Measurements from ENCODE around the gene PFN2. TPM values are rescaled to one million over a fixed set of nuclear protein-coding genes. Genes with fewer than 3 reads are reported as not detected.
"Not testable (repeated sequence)": the region's sequence is repeated elsewhere in the genome, so short reads cannot be mapped to it uniquely, and the experiment has no call there.

PFN2 gene
- 91.9 TPM for total RNA-seq

GRCh38 chr3:149970716-149971402, at the start of gene PFN2:
Gene PFN2 (minus strand): TSS chr3:149970895. CDS start chr3:149970856, 39 bp downstream.
- peak; percentile 92 for DNase-seq

GRCh38 chr3:150015901-150016300, 45.2 kb upstream of the PFN2 start:
- DNase-seq = no peak

GRCh38 chr3:150014782-150015181, 44.1 kb upstream of the PFN2 start:
- DNase-seq = no peak

- no peak for DNase-seq
Measured at GRCh38 chr3:150013801-150014200, 43.1 kb upstream of the PFN2 start.

- DNase-seq = no peak
Measured at GRCh38 chr3:150006794-150007193, 36.1 kb upstream of the PFN2 start.

- DNase-seq = no peak
Measured at GRCh38 chr3:150005243-150006112, 34.8 kb upstream of the PFN2 start.

- DNase-seq = no peak
Measured at GRCh38 chr3:150000641-150001040, 29.9 kb upstream of the PFN2 start.

- no peak for DNase-seq
Measured at GRCh38 chr3:149999421-149999820, 28.7 kb upstream of the PFN2 start.

GRCh38 chr3:149998946-149999345, 28.3 kb upstream of the PFN2 start:
- no peak for DNase-seq

- no peak for DNase-seq
Measured at GRCh38 chr3:149992416-149993058, 21.8 kb upstream of the PFN2 start.

- peak; percentile 13 for DNase-seq
Measured at GRCh38 chr3:149990423-149990948, 19.8 kb upstream of the PFN2 start.

GRCh38 chr3:149989307-149989706, 18.6 kb upstream of the PFN2 start:
- no peak for DNase-seq

- DNase-seq = no peak
Measured at GRCh38 chr3:149983628-149984027, 12.9 kb upstream of the PFN2 start.

GRCh38 chr3:149983053-149983452, 12.4 kb upstream of the PFN2 start:
- not testable (repeated sequence) for DNase-seq

- DNase-seq = not testable (repeated sequence)
Measured at GRCh38 chr3:149981979-149982378, 11.3 kb upstream of the PFN2 start.

- no peak for DNase-seq
Measured at GRCh38 chr3:149977386-149977785, 6.7 kb upstream of the PFN2 start.

GRCh38 chr3:149975919-149976318, 5.2 kb upstream of the PFN2 start:
- no peak for DNase-seq

- peak; percentile 87 for DNase-seq
Measured at GRCh38 chr3:149971403-149972075, 844 bp upstream of the PFN2 start.

- peak; percentile 87 for DNase-seq
Measured at GRCh38 chr3:149969940-149970715, 567 bp downstream of the PFN2 start.

- peak; percentile 74 for DNase-seq
Measured at GRCh38 chr3:149969110-149969939, 1.4 kb downstream of the PFN2 start.
